ENCODE measurements around the gene ITFG2. TPM values are rescaled to one million over a fixed set of nuclear protein-coding genes. Genes with fewer than 3 reads are reported as not detected.

Gene ITFG2
- total RNA-seq, 1 experiment from 2014 or later, result 23.9 TPM

- ATAC-seq (no peak), DNase-seq (ENCODE audit: low spot score) (no peak)
- CTCF ChIA-PET, result interaction anchor here (1.2 kb wide), 1 partner anchor 211 kb away, joined by 3 read pairs; no protein-coding TSS in a partner anchor
- no peaks in the 10 kb centered on the region for H3K9me3 Mint-ChIP-seq
- H3K27me3 Mint-ChIP-seq (ENCODE audit: low read depth), result no peaks in the 10 kb centered on the region; the same call in 1 of the 2 replicates
- no peaks in the 10 kb centered on the region for H3K36me3 Mint-ChIP-seq
- H3K4me1 Mint-ChIP-seq, result peaks cover 4% of the 10 kb centered on the region
- H3K4me3 Mint-ChIP-seq, result no peak overlapping the region
- no peak overlapping the region for H3K27ac Mint-ChIP-seq
- TF ChIP-seq ZNF671 (CRISPR knock-in tag; IDR thresholded peaks at IDR 0.05) (no peak), TCF7 (CRISPR knock-in tag; IDR thresholded peaks at IDR 0.05; ENCODE audit: low read depth) (no peak), FOXJ3 (CRISPR knock-in tag; IDR thresholded peaks at IDR 0.05; ENCODE audit: borderline replicate concordance) (no peak)
- TF ChIP-seq, protein P1, sequence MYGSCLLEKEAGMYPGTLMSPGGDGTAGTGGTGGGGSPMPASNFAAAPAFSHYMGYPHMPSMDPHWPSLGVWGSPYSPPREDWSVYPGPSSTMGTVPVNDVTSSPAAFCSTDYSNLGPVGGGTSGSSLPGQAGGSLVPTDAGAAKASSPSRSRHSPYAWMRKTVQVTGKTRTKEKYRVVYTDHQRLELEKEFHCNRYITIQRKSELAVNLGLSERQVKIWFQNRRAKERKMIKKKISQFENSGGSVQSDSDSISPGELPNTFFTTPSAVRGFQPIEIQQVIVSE (CRISPR knock-in tag; IDR thresholded peaks at IDR 0.05; ENCODE audit: borderline replicate concordance), result no peak
- POLR2A ChIA-PET, result no interaction called here
Observed at GRCh38 chr12:2851931-2852330, 39.5 kb downstream of the ITFG2 start.

GRCh38 chr12:2853626-2854025 is 41.2 kb downstream of the ITFG2 start:
- ChIA-PET POLR2A (interaction anchor here (0.8 to 0.9 kb wide), 2 partner anchors 8 to 91 kb away, joined by 4 to 5 read pairs; no protein-coding TSS in a partner anchor), CTCF (interaction anchor here (0.6 to 3.4 kb wide), 48 partner anchors 8 to 422 kb away, joined by 3 to 50 read pairs (median 5); partner anchors contain the start of genes FOXM1, ITFG2, RHNO1 and TULP3)
- ATAC-seq, result peak; percentile 93
- Mint-ChIP-seq H3K4me1 (peaks cover 3% of the 10 kb centered on the region; the same call in 1 of the 2 replicates), H3K36me3 (peaks cover 5% of the 10 kb centered on the region), H3K27me3 (ENCODE audit: low read depth) (no peaks in the 10 kb centered on the region; the same call in 1 of the 2 replicates), H3K27ac (no peak overlapping the region), H3K9me3 (no peaks in the 10 kb centered on the region), H3K4me3 (no peak overlapping the region)
- DNase-seq (ENCODE audit: low spot score), result peak; percentile 95
- TF ChIP-seq ZNF263 (CRISPR knock-in tag; IDR thresholded peaks at IDR 0.05; ENCODE audit: low read depth) (no peak), ZMAT4 (CRISPR knock-in tag; IDR thresholded peaks at IDR 0.05) (no peak), USF2 (CRISPR knock-in tag; IDR thresholded peaks at IDR 0.05) (no peak), KAT7 (CRISPR knock-in tag; IDR thresholded peaks at IDR 0.05; ENCODE audit: borderline replicate concordance) (no peak), ZNF416 (CRISPR knock-in tag; IDR thresholded peaks at IDR 0.05) (no peak), FOXP4 (CRISPR knock-in tag; IDR thresholded peaks at IDR 0.05) (no peak), ZNF671 (CRISPR knock-in tag; IDR thresholded peaks at IDR 0.05) (no peak), ELF4 (CRISPR knock-in tag; IDR thresholded peaks at IDR 0.05; ENCODE audit: low read depth) (no peak)
- TF ChIP-seq, protein P2, sequence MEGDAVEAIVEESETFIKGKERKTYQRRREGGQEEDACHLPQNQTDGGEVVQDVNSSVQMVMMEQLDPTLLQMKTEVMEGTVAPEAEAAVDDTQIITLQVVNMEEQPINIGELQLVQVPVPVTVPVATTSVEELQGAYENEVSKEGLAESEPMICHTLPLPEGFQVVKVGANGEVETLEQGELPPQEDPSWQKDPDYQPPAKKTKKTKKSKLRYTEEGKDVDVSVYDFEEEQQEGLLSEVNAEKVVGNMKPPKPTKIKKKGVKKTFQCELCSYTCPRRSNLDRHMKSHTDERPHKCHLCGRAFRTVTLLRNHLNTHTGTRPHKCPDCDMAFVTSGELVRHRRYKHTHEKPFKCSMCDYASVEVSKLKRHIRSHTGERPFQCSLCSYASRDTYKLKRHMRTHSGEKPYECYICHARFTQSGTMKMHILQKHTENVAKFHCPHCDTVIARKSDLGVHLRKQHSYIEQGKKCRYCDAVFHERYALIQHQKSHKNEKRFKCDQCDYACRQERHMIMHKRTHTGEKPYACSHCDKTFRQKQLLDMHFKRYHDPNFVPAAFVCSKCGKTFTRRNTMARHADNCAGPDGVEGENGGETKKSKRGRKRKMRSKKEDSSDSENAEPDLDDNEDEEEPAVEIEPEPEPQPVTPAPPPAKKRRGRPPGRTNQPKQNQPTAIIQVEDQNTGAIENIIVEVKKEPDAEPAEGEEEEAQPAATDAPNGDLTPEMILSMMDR (IDR thresholded peaks at IDR 0.05), result peak; percentile 88
- TF ChIP-seq, protein P3, sequence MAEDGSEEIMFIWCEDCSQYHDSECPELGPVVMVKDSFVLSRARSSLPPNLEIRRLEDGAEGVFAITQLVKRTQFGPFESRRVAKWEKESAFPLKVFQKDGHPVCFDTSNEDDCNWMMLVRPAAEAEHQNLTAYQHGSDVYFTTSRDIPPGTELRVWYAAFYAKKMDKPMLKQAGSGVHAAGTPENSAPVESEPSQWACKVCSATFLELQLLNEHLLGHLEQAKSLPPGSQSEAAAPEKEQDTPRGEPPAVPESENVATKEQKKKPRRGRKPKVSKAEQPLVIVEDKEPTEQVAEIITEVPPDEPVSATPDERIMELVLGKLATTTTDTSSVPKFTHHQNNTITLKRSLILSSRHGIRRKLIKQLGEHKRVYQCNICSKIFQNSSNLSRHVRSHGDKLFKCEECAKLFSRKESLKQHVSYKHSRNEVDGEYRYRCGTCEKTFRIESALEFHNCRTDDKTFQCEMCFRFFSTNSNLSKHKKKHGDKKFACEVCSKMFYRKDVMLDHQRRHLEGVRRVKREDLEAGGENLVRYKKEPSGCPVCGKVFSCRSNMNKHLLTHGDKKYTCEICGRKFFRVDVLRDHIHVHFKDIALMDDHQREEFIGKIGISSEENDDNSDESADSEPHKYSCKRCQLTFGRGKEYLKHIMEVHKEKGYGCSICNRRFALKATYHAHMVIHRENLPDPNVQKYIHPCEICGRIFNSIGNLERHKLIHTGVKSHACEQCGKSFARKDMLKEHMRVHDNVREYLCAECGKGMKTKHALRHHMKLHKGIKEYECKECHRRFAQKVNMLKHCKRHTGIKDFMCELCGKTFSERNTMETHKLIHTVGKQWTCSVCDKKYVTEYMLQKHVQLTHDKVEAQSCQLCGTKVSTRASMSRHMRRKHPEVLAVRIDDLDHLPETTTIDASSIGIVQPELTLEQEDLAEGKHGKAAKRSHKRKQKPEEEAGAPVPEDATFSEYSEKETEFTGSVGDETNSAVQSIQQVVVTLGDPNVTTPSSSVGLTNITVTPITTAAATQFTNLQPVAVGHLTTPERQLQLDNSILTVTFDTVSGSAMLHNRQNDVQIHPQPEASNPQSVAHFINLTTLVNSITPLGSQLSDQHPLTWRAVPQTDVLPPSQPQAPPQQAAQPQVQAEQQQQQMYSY (CRISPR knock-in tag; IDR thresholded peaks at IDR 0.05), result 0 out of 2 replicates have a peak, but pooled peaks have one; percentile 27

Data from WTC11 (cell line).